Measurements from ENCODE around the gene PTPRG. TPM values are rescaled to one million over a fixed set of nuclear protein-coding genes. Genes with fewer than 3 reads are reported as not detected.

The PTPRG gene
- polyA plus RNA-seq, 3 donors, result not detected

- Mint-ChIP-seq H3K27ac (no peak overlapping the region), H3K4me1 (no peaks in the 10 kb centered on the region), H3K36me3 (no peaks in the 10 kb centered on the region), H3K4me3 (no peak overlapping the region), H3K9me3 (peaks cover 0 to 19% (median 1%) of the 10 kb centered on the region in 7 donors), H3K27me3 (ENCODE audit: low read depth in 3 of 3) (peaks cover 0 to 4% (median 3%) of the 10 kb centered on the region in 3 donors)
- Histone ChIP-seq H2AFZ (ENCODE audit: insufficient read depth, low read depth, low read length, poor library complexity, severe bottlenecking) (no peak overlapping the region), H4K20me1 (ENCODE audit: insufficient read depth, low read length) (no peaks in the 10 kb centered on the region), H3K79me2 (ENCODE audit: insufficient read depth, low read length) (no peaks in the 10 kb centered on the region), H3K27me3 (ENCODE audit: control insufficient read depth in 2 of 2, insufficient read depth in 2 of 2, low read length in 2 of 2) (no peaks in the 10 kb centered on the region), H3K4me2 (replicated peaks; ENCODE audit: extremely low read depth, low read length, poor library complexity, severe bottlenecking) (no peak overlapping the region), H3K4me1 (ENCODE audit: control insufficient read depth in 1 of 2, insufficient read depth in 2 of 2, low read length in 2 of 2) (no peaks in the 10 kb centered on the region), H3K27ac (ENCODE audit: low read depth in 1 of 2, low read length in 2 of 2) (no peak overlapping the region), H3K9me3 (replicated peaks in 1 of 2; ENCODE audit: control insufficient read depth in 1 of 2, insufficient read depth in 1 of 2, low read length in 2 of 2) (peaks cover 0 to 8% of the 10 kb centered on the region in 2 donors), H3K9ac (ENCODE audit: insufficient read depth, low read length, poor library complexity, severe bottlenecking) (no peak overlapping the region), H3K4me3 (replicated peaks in 1 of 3; ENCODE audit: low read depth in 2 of 3, low read length in 3 of 3) (no peak overlapping the region), H3K36me3 (replicated peaks in 1 of 2; ENCODE audit: control insufficient read depth in 1 of 2, insufficient read depth in 2 of 2, low read length in 2 of 2) (no peaks in the 10 kb centered on the region)
- no peak for DNase-seq
- no peak for TF ChIP-seq CTCF (IDR thresholded peaks at IDR 0.05)
- intact Hi-C loops (cut with micrococcal nuclease), result no loop called here
Measured at GRCh38 chr3:61699622-61700021, 138.3 kb downstream of the PTPRG start.

DNA sequence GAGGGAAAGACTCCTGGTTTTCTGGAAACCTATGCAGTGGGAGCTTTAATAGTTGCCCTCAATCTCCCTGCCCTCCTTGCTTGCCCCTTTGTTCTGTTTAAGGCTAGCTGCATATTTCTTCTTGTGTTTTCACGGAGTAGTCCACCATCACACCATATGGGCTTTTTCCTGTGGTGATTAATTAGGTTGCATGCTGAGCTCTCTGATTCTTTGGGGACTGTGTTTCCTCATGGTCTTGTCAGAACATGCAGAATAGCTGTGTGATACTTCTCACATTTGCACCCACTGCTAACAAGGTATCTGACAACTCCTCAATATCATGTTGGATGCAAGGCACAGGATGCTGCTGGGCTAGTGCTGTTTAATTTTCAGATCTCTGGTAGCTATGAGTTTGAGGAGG is 139.6 kb downstream of the PTPRG start:
- H3K27ac Mint-ChIP-seq, result no peak overlapping the region
- DNase-seq, result no peak
- Histone ChIP-seq H3K27ac (ENCODE audit: low read depth in 1 of 2, low read length in 2 of 2) (no peak overlapping the region), H3K9me3 (replicated peaks in 1 of 2; ENCODE audit: control insufficient read depth in 1 of 2, insufficient read depth in 1 of 2, low read length in 2 of 2) (peaks cover 0 to 7% of the 10 kb centered on the region in 2 donors), H3K9ac (ENCODE audit: insufficient read depth, low read length, poor library complexity, severe bottlenecking) (no peak overlapping the region), H2AFZ (ENCODE audit: insufficient read depth, low read depth, low read length, poor library complexity, severe bottlenecking) (no peak overlapping the region), H3K4me2 (replicated peaks; ENCODE audit: extremely low read depth, low read length, poor library complexity, severe bottlenecking) (no peak overlapping the region), H3K79me2 (ENCODE audit: insufficient read depth, low read length) (no peaks in the 10 kb centered on the region), H3K27me3 (ENCODE audit: control insufficient read depth in 2 of 2, insufficient read depth in 2 of 2, low read length in 2 of 2) (no peaks in the 10 kb centered on the region), H3K4me3 (replicated peaks in 1 of 3; ENCODE audit: low read depth in 2 of 3, low read length in 3 of 3) (no peak overlapping the region), H3K36me3 (replicated peaks in 1 of 2; ENCODE audit: control insufficient read depth in 1 of 2, insufficient read depth in 2 of 2, low read length in 2 of 2) (no peaks in the 10 kb centered on the region), H3K4me1 (ENCODE audit: control insufficient read depth in 1 of 2, insufficient read depth in 2 of 2, low read length in 2 of 2) (no peaks in the 10 kb centered on the region), H4K20me1 (ENCODE audit: insufficient read depth, low read length) (no peaks in the 10 kb centered on the region)
- intact Hi-C loops (cut with micrococcal nuclease), result no loop called here
- WGBS (ENCODE audit: insufficient coverage), result no CpG with 5 or more reads among the region's 1 CpG
- TF ChIP-seq CTCF (IDR thresholded peaks at IDR 0.05), result no peak
- peaks cover 0 to 4% (median 3%) of the 10 kb centered on the region in 3 donors for H3K27me3 Mint-ChIP-seq (ENCODE audit: low read depth in 3 of 3)
- H3K4me3 Mint-ChIP-seq, result no peak overlapping the region
- no peaks in the 10 kb centered on the region for H3K36me3 Mint-ChIP-seq
- no peaks in the 10 kb centered on the region for H3K4me1 Mint-ChIP-seq
- H3K9me3 Mint-ChIP-seq, result peaks cover 0 to 15% (median 0%) of the 10 kb centered on the region in 7 donors
